GM20000 (cell line): ENCODE results near the gene HSPA8.

Experiments
- DNase-seq: peaks from one replicate; pipeline ENCODE4 v3.0.0; 2012; ENCODE audit warnings: low spot score
- TF ChIP-seq, protein P1 (sequence below): IDR thresholded peaks from 2 replicates; pipeline ENCODE4 v1.5.1; 2012; ENCODE audit warnings: mild to moderate bottlenecking, control low read depth; ENCODE audit errors: extremely low read depth, missing control alignments

Gene HSPA8

DNA sequence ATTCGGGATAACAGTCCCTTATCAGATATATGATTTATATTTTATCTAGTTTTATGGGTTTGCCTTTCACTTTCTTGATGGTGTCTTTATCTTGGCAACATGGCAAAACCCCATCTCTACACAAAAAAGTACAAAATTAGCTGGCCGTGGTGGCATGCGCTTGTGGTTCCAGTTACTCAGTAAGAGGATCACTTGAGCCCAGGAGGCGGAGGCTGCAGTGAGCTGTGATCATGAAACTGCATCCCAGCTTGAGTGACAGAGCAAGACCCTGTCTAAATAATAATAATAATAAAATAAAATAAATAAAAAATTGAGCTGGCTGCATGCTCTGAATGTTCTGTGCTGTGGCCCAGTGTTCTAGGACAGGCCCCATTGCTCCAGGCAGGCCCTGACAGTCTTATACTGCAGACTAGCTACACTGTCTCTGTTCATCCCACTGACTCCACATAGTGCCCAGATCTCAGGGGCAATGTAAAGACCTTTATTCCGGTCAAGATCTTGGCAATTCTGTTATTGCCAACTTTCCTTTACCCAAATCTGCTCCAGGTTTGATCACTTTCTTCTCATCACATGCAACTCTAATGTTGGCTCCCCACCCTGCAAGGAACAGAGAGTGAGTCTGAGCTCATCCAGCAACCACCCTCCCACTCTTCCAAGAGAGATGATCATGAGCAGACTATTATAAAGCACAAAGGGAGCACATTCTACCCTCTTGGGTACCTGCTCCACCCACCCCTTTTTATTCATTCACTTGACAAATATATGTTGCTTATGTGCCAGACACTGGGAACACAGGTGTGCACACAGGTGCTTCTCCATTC, 8.8 kb downstream of the HSPA8 start:
- TF ChIP-seq, protein P1, sequence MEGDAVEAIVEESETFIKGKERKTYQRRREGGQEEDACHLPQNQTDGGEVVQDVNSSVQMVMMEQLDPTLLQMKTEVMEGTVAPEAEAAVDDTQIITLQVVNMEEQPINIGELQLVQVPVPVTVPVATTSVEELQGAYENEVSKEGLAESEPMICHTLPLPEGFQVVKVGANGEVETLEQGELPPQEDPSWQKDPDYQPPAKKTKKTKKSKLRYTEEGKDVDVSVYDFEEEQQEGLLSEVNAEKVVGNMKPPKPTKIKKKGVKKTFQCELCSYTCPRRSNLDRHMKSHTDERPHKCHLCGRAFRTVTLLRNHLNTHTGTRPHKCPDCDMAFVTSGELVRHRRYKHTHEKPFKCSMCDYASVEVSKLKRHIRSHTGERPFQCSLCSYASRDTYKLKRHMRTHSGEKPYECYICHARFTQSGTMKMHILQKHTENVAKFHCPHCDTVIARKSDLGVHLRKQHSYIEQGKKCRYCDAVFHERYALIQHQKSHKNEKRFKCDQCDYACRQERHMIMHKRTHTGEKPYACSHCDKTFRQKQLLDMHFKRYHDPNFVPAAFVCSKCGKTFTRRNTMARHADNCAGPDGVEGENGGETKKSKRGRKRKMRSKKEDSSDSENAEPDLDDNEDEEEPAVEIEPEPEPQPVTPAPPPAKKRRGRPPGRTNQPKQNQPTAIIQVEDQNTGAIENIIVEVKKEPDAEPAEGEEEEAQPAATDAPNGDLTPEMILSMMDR, result no peak
- no peak for DNase-seq

DNA sequence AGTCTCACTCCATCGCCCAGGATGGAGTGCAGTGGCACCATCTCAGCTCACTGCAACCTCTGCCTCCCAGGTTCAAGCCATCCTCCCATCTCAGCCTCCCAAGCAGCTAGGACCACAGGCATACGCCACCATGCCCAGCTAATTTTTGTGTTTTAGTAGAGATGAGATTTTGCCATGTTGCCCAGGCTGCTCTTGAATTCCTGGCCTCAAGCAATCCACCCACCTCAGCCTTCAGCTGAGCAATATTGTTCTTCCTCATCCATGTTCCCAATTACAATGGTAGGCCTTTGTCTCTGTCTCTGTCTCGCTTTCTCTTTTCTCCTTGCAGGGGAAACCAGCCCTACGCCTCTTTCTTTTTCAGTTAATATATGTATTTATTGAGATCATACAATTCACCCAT, 10.3 kb downstream of the HSPA8 start:
- no peak for DNase-seq
- TF ChIP-seq, protein P1, result no peak

DNA sequence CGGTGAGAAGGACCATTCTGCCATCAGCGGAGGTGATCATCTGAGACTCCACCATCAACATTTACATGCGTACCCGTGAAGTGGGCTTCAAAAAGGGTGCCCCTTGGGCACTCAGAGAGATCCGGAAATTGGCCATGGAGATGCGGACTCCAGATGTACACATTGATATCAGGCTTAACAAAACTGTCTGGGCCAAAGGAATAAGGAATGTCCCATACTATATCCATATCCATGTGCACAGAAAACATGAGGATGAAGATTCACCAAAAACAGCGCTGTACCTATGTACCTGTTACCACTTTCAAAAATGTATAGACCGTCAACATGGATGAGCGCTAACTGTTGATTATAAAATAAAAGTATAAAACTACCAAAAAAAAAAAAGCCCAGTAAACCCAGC, 10.8 kb downstream of the HSPA8 start:
- TF ChIP-seq, protein P1, result no peak
- DNase-seq, result no peak

DNA sequence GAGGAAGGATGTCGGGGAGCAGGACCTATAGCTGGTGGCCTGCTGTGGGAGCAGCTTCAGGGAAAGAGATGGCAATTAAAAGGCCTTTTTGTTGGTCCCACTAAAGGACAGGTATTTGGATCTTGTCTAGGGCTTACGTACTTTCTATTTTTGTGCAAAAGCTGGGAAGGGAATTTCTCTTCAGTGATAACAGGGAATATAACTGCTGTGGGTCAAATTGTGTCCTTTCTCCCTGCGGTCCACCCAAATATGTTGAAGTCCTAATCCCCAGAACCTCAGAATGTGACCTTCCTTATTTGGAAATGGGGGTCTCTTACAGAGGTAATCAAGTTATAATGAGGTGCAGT, 14.0 kb downstream of the HSPA8 start:
- DNase-seq, result no peak
- TF ChIP-seq, protein P1, result no peak

DNA sequence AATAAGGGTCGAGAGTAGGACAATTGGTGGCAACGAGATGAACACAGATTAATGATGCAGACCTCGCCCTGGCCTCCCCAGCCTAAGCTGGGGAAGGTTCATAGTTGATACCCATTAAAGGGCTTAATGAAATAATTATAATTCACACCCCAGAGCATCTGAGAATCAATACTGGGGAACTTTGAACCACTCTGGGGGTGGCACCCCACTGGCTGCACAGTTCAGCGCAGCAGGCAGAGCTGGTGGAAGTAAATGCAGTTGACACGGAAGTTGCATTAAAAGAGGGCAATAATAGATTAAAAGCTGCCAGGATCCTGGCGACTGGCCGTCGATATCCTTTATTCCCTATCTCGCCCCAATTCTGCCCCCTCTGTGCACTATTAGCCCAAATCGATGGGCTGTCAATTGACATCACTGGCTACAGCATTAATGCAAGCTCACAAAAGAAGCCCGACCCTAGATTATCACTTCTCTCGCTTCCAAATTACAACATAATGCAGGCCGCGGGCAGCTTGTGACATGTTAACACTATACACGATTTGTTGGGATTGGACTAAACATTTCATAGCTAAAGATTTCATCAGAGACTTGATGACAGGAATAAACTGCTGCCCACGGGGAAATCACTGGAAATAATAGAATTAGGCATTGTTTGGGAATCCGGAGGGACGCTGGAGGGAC, 14.5 kb downstream of the HSPA8 start:
- DNase-seq, result no peak
- TF ChIP-seq, protein P1, result no peak

DNA sequence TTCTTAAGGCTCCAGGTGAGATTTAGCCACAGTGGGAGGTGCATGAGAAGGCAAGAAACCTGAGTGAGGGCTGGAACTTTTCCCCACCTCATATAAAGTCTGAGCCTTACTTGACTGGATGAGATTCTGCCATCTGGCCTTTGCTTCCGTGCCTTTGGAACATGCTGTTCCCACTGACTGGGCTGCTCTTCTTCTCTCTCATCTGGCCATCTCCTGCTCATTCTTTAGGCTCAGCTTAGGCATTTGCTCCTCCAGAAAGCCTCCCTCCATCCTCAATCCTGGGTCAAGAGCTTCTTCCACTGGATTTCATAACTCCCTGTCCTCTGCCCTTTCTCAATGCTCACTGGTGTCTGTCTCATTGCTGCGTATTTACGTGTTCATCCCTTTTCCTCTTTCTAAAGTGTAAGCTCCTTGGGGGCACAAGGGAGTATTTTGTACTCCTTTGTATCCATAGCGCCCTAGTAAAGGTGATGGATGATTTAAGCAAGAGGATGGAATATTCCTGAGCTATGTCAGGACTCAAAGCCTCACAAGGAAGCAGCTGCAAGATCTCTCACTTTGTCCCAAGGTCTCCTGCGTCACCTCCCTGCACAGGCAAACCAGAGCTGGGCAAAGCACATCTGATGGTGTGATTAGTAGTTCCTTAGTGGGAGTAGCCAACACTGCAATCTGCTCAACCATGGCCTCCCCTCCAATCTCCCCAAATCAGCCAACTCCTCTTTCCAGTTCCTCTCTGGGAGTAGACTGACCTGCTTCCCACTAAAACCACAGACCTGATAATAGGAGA, 15.3 kb downstream of the HSPA8 start:
- no peak for DNase-seq
- TF ChIP-seq, protein P1, result no peak

DNA sequence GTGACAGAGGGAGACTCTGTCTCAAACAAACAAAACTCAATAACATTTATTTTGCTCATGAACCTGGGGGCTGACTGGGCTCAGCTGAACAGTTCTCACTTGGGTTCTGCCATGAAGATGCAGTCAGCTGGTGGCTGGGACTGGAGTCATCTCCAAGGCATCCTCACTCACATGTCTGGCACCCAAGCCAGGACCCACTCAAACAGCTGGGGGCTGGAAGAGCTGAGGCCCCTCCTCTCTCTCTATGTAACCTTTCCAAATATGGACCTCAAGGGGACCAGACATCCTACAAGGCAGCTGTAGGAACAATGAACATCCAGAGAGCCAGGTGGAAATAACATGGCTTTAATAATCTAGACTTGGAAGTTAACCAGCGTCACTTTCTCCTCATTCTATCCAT, 16.8 kb downstream of the HSPA8 start:
- TF ChIP-seq, protein P1, result no peak

More for the DNA sequence above, 16.8 kb downstream of the HSPA8 start:
- DNase-seq, result no peak
